Gastroesophageal sphincter (tissue), 3 donors: ENCODE results near the gene PTPN21.

Source experiments
- EP300 ChIP-seq: sonication (generic); formaldehyde crosslinking; IDR thresholded peaks from one replicate; pipeline ENCODE4 v1.6.1; 2017; ENCODE audit warnings: antibody characterized with exemption, mild to moderate bottlenecking
- POLR2A ChIP-seq, 2 donors: fragments of 450-650 bp; IDR thresholded peaks; one replicate each; pipeline ENCODE4 v1.6.1; 2017; ENCODE audit warnings: antibody characterized with exemption in 2 of 2, mild to moderate bottlenecking in 2 of 2, moderate library complexity in 1 of 2
- POLR2AphosphoS5 ChIP-seq: sonication (generic); formaldehyde crosslinking; IDR thresholded peaks from one replicate; pipeline ENCODE4 v1.6.1; 2017; ENCODE audit warnings: antibody characterized with exemption
- TF ChIP-seq, protein P1 (sequence below), 4 experiments: fragments of 200-600 bp in 2 of 4; fragments of 450-650 bp in 2 of 4; sonication (generic) in 1 of 4; IDR thresholded peaks; one replicate each; pipeline ENCODE4 v1.5.1; 2017 to 2019; ENCODE audit warnings: antibody characterized with exemption in 4 of 4, mild to moderate bottlenecking in 2 of 4, moderate library complexity in 2 of 4

DNA sequence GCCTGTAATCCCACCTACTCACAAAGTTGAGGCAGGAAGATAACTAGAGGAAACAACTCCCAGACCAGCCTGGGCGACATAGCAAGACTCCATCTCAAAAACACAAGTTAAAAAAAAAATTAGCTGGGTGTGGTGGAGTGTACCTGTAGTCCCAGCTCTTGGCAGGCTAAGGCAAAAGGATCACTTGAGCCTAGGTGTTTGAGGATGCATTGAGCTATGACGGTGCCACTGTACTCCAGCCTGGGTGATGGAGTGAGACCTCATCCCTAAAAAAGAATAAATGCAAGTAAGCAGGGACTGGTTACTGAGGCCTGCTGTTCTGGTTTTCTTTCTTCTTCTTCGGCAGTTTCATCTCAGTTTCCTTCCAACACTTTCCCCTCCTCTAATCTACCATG lies 7.4 kb downstream of the PTPN21 start:
- TF ChIP-seq, protein P1, sequence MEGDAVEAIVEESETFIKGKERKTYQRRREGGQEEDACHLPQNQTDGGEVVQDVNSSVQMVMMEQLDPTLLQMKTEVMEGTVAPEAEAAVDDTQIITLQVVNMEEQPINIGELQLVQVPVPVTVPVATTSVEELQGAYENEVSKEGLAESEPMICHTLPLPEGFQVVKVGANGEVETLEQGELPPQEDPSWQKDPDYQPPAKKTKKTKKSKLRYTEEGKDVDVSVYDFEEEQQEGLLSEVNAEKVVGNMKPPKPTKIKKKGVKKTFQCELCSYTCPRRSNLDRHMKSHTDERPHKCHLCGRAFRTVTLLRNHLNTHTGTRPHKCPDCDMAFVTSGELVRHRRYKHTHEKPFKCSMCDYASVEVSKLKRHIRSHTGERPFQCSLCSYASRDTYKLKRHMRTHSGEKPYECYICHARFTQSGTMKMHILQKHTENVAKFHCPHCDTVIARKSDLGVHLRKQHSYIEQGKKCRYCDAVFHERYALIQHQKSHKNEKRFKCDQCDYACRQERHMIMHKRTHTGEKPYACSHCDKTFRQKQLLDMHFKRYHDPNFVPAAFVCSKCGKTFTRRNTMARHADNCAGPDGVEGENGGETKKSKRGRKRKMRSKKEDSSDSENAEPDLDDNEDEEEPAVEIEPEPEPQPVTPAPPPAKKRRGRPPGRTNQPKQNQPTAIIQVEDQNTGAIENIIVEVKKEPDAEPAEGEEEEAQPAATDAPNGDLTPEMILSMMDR (IDR thresholded peaks at IDR 0.05) = no peak
- TF ChIP-seq EP300 = no peak
- TF ChIP-seq POLR2A (IDR thresholded peaks at IDR 0.05) = no peak
- TF ChIP-seq POLR2AphosphoS5 = no peak
